Fibroblast of the conjunctiva (primary cell): ENCODE data around the gene SH3TC1.

Experiments
- DNase-seq: peaks from one replicate; pipeline ENCODE4 v3.0.0-alpha.2; 2010; ENCODE audit warnings: low read depth

The SH3TC1 gene

GRCh38 chr4:8289956-8290700 lies 91.0 kb downstream of the SH3TC1 start:
- no peak for DNase-seq

GRCh38 chr4:8290701-8290970 lies 91.5 kb downstream of the SH3TC1 start:
- DNase-seq = no peak
